Putamen (tissue), 1 donor: ENCODE data around the gene PSD.
A peak's percentile ranks its signal among the peaks of the same experiment; 100 is the strongest.

Source experiments
- DNase-seq: peaks from one replicate; pipeline ENCODE4 v3.0.0-alpha.2; 2016; ENCODE audit warnings: low spot score

Gene PSD

GRCh38 chr10:102404361-102405107 lies 14.1 kb downstream of the PSD start:
- no peak for DNase-seq

DNA sequence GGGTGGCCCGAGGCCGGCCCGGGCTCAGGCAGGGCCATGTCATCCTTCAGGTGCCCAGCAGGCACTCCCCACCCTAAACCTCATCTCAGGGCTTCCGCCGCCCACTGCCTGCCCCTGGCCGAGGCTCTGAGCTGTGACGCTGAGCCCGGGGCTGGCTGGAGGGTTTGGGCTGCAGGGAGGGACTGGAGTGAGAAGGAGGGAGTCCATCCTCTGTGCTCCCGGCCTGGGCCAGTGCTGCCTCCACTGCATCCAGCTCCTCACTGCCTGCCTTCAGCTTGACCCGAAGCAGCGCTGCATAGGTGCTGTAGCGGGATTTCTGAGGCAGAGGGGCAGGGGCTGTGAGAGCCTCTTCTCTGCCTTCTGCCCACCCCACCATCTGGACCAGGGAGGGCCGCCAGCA lies 15.5 kb downstream of the PSD start:
- no peak for DNase-seq

DNA sequence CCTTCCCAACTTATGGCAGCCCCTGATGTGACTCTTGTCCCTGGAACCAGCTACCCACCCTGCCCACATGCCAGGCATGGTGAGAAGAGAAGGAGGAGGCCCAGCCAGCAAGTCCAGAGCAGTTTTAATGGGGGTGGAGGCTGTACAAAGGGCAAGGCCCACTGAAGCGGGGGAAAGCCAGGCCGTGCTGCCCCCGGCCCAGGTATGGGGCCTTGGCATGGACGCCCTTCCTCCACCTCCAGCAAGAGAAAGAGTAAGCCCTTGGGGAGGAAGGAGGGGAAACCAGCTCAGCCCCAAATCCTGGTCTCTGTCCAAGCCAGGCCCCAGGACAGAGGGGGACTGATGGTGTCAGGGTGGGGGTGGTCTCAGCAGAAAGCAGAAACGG lies 16.1 kb downstream of the PSD start:
- no peak for DNase-seq

DNA sequence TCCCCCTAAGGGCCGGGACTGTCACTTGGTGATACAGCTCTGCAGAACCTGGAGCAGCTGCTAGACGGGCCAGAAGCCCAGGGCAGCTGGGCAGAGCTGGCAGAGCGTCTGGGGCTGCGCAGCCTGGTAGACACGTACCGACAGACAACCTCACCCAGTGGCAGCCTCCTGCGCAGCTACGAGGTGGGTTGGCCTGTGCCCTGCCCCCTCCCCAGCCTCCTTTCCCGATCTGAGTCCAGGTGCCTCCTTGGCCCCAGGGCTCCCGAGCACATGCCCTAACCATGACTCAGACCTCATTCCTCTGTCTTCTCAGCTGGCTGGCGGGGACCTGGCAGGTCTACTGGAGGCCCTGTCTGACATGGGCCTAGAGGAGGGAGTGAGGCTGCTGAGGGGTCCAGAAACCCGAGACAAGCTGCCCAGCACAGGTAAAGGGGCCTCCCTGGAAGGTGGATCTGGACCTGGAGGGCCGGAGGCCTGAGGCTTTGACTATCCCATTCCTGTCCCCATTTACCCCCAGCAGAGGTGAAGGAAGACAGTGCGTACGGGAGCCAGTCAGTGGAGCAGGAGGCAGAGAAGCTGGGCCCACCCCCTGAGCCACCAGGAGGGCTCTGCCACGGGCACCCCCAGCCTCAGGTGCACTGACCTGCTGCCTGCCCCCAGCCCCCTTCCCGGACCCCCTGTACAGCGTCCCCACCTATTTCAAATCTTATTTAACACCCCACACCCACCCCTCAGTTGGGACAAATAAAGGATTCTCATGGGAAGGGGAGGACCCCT lies 16.7 kb downstream of the PSD start:
- no peak for DNase-seq

- no peak for DNase-seq
Observed at GRCh38 chr10:102401342-102401654, 17.3 kb downstream of the PSD start.

DNA sequence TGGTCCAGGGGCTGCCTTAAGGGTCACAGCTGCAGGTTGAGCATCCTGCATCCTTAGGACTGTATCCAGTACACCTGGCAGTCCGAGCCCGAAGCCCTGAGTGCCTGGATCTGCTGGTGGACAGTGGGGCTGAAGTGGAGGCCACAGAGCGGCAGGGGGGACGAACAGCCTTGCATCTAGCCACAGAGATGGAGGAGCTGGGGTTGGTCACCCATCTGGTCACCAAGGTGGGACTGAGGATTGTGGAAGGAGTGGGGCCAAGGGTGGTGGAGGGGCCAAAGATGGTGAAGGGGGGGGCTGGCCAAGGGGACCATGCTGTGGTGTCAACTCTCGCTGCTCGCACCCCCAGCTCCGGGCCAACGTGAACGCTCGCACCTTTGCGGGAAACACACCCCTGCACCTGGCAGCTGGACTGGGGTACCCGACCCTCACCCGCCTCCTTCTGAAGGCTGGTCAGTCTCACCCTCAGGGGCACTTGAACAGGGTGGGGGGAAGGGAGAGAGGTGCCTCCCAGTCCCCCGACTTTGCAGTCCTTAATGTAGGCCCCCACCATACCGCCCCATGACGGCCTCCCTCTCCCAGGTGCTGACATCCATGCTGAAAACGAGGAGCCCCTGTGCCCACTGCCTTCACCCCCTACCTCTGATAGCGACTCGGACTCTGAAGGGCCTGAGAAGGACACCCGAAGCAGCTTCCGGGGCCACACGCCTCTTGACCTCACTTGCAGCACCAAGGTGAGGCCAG lies 17.8 kb downstream of the PSD start:
- no peak for DNase-seq

- no peak for DNase-seq
Observed at GRCh38 chr10:102400076-102400475, 18.5 kb downstream of the PSD start.

DNA sequence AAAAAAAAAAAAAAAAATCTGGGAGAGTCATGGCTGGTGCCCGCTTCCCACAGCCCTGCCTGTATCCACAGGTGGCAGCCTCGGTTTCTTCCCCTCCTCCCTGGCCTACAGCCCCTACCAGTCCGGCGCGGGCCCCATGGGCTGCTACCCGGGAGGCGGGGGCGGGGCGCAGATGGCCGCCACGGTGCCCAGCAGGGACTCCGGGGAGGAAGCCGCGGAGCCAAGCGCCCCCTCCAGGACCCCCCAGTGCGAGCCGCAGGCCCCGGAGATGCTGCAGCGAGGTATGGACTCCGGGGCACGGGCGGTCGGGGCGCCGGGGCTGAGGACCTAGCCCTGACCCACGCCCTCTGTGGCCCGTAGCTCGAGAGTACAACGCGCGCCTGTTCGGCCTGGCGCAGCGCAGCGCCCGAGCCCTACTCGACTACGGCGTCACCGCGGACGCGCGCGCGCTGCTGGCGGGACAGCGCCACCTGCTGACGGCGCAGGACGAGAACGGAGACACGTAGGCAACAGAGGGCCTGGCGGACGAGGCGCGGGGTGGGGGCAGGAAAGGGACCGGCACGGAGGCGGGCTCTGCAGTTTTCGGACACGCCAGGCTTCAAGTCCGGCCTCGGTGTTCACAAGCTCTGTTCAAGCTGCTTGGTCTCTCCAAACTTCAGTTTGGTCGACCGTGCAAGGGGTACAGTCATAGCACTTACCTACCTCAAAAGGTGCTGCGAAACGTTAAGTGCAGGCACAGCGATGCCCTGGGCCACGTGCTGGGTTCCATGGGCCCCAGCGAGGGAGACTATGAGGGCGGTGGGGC lies 19.2 kb downstream of the PSD start:
- peak; percentile 82 for DNase-seq

DNA sequence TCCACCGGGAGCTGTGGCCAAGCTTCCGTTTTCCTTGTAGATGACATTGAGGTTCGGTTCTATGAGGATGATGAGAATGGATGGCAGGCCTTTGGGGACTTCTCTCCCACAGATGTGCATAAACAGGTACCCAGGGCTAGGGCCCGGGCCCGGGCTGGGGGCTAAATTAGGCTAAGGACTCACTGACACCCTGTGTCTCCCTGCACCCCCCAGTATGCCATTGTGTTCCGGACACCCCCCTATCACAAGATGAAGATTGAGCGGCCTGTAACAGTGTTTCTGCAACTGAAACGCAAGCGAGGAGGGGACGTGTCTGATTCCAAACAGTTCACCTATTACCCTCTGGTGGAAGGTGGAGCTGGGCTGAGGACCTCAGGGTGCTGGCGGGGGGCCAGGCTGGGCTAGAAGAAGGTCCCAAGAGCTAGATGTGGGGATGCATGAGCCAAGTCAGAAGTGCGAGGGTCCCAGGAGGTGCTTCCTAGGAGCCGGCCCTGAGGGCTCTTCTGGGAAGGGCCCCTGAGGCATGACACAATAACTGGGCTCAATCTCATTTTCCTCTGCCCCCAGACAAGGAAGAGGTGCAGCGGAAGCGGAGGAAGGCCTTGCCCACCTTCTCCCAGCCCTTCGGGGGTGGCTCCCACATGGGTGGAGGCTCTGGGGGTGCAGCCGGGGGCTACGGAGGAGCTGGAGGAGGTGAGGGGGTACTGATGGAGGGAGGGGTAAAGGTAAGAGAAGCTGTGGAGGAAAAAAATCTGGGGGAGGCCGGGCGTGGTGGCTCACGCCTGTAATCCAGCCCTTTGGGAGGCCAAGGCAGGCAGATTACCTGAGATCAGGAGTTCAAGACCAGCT lies 20.2 kb downstream of the PSD start:
- no peak for DNase-seq

DNA sequence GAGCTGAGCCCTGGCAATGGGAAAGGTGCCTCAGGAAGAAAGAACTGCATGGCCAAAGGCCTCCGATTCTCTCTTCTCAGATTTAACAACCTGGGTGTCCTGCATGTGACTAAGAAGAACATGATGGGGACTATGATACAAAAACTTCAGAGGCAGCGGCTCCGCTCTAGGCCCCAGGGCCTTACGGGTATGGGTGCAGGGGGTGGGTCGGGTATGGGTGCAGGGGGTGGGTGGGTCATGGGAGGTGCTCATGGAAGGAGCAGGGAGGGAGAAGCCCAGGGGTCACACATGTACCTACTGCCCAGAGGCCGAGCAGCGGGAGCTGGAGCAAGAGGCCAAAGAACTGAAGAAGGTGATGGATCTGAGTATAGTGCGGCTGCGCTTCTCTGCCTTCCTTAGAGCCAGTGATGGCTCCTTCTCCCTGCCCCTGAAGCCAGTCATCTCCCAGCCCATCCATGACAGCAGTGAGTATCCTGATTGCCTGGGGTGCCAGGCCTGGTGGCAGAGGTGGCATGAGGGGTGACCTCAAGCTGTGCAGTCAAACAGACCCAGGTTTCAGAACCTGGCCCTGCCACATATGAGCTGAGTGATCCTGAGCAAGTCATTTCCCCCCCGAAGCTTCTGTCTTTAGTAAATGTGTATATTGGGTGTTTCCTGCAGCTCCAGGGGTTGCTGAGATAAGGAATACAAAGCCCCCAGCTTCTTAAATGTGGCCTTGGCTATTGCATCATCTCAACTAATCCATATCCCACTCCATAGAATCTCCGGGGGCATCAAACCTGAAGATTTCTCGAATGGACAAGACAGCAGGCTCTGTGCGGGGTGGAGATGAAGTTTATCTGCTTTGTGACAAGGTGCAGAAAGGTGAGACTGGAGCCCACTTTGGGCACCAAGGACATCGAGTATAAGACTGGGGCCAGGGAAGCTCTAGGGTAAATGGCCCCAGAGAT lies 21.1 kb downstream of the PSD start:
- DNase-seq = no peak

- no peak for DNase-seq
Observed at GRCh38 chr10:102396730-102397151, 21.8 kb downstream of the PSD start.

DNA sequence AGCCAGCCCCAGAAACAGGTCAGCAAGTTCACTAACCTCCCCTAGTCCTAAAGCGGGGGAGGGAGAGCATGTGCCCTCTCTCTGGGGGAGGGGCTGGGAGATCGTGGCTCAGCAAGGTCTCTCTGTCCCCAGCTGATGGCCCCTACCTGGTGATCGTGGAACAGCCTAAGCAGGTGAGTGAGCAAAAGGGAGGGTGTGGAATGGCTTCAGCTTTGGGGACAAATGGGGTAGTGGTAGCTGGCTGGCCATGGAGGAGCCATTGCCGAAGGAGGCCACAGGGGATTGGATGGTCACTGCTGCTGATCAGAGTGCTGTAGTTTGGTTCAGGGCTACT lies 22.3 kb downstream of the PSD start:
- no peak for DNase-seq

- DNase-seq = peak; percentile 81
Observed at GRCh38 chr10:102395400-102396316, 22.9 kb downstream of the PSD start, which contains the start of gene NFKB2. TSS of gene NFKB2 (plus strand) at chr10:102395705. CDS start at chr10:102395960, 255 bp downstream.

DNA sequence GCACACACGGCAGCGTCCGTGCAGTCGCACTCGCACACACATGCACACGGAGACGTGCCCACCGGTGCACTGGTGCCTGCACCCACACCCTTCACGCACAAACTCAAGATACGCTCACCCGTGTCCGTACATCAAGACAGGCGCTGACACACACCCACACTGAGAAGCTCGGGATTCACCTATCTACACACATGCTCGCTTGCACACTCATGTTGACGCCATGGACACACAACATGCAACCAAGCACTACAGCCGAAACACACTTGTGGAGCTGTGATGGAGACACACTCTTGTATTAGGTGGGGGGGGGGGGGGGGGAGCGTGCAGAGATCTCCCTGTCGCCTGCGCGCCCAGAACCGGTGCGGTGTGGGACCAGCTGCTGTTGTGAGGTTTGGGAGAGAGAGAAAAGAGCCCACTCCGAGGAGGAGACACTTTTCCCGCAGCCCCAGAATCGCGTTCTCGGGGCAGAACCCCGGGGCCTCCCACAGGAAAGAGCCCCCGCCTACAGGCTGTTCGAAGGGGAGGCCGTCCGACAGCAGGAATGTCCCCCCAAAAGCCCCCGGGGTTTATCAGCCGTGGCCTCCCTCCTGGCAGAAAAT lies 23.7 kb downstream of the PSD start:
- no peak for DNase-seq

GRCh38 chr10:102394079-102394800 lies 24.3 kb downstream of the PSD start:
- DNase-seq = peak; percentile 81

- no peak for DNase-seq
Observed at GRCh38 chr10:102393411-102394078, 25.0 kb downstream of the PSD start.

DNA sequence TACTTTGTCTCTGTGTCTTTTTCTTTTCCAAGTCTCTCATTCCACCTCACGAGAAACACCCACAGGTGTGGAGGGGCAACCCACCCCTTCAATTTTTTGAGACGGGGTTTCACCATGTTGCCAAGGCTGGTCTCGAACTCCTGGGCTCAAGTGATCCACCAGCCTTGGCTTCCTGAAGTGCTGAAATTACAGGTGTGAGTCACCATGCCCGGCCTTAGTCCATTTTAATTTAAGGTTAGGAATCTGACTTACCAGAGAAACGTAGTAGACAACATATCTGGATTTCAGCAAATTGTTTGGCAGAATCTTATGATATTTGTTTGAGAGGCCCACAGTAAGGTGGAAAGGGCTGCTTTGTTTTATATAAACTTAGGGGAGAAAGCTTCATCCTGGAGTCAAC lies 26.3 kb downstream of the PSD start:
- no peak for DNase-seq
